HG02642 (cell line): ENCODE data around the gene PPIL1.

Experiments used
- ATAC-seq: cut with Tn5 transposase; IDR thresholded peaks from one replicate; pipeline ENCODE4 v1.9.1; 2021; ENCODE audit warnings: mild to moderate bottlenecking; ENCODE audit not compliant: unreplicated experiment, poor library complexity

PPIL1 gene

DNA sequence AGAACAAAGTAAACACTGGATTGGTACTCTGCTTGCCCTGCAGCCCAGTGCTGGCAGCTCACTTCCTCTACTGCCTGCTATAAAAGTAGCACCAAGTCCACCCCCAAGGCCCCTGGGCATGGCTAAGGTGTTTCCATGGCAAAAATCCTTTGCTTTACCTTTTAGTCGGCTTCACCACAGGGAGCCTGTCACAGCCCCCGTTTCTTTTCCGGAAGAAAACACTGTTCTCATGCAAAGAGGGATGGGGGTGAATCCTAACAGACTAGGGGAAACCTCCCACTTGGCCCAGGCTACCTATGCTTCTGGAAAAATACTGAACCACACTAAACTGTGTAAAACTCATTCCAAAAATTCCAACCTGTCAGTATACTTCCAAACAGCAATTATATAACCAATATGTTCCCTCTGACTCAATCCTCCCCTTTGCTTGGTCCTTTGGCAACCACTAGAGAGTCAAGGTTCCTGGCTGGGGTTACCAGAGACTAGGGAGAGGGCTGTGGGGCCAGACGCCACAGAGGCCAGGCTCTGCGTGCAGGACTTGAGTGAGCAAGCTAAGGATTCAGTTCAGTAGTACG lies 16.1 kb downstream of the PPIL1 start:
- ATAC-seq, result no peak

- no peak for ATAC-seq
These were observed 17.3 kb downstream of the PPIL1 start for GRCh38 chr6:36857325-36857724.

DNA sequence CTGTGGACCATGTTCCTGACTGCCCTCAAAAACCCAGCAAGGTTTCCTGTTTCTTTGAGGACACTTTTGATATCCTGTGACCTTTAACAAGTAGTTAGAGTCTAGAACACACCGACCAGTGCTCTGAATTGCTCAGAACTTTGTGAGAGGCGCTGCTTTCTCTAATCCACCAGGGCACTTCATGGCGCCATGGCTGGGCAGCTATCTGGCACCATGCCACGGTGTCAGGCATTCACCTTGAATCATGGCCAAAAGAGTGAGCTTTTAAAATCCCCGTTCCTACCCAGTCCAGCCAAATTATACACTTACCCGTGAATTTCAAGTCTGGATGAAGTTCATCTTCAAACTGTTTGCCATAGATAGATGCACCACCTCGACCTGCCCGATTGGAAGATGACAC lies 18.3 kb downstream of the PPIL1 start:
- no peak for ATAC-seq

GRCh38 chr6:36855750-36856149 lies 18.9 kb downstream of the PPIL1 start:
- no peak for ATAC-seq

DNA sequence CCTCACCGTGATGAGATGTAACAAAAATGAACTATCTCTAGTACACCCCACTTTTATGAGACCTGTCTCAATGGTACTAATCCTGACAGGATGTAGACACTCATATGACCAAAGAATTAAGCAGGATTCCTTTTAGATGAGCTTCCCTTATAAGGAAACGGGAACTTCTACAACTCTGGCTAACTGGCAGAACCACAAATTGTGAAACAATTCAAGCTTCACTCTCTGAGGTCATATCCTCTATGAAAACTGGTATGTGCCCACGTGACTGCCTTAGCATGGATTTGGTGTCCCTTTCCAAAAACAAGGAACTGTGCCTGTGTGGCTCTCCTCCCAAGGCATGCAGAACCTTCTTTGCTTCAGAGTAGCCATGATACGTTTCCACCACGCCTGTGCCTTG lies 21.3 kb downstream of the PPIL1 start:
- ATAC-seq, result no peak

- ATAC-seq, result no peak
These were observed 22.0 kb downstream of the PPIL1 start for GRCh38 chr6:36852481-36853147.

DNA sequence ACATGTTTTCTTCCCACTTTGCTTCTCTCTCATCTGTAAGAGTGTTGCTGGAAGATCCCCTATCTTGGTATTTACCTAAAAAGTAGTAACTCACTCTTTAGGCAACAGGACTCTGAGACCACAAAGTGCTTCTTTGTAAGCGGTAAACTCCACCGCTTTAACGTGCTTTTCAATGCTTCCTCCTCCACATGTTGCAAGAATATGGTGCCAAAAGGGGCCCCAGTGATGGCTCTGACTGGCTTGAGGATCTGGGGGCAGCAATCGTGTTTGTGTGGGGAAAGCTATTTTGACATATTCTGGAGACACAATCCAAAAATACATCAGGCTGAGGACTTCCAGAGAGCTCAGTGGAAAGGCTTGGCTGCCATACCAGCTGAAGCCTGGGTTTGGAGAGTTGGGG lies 23.0 kb downstream of the PPIL1 start:
- no peak for ATAC-seq

DNA sequence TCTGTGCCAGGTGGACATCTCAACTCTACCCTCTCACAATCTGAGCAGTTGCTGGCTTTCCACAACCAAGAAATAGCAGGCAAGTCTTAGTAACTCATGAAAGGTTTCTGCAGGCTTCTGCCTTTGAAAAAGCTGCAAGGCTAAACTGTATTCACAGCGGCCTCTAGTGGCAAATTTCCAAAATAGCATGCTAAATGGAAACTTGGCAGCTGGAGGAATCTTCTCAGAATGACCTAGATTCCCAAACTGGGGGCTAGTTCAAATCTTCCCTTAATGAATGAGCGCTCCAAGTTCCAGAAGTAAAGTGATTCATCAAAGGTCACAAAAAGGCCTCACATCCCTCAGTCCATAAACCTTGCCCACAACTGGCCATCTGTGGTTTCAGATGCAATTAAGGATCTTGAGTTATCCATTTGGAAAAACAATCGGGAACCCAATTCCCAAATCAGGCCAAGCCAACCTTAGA lies 23.4 kb downstream of the PPIL1 start:
- ATAC-seq, result no peak

DNA sequence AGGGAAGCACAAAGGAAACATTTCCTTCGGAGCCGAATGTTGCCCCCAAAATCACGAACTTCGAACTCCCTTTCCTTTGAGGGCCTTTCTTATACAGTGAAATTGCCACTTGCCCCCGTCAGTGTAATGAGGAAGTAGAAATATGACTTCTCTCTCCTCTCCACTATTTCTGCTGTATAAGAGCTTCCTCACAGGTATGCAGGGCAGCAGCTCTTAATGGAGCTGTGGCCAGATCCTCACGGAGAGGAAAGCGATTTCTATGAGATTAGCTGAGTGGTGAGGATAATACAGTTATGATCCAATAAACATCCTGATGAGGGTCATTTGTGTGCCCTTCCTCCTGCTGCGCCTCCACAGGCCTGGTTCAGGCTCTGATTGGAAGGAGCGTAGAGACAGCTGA lies 24.6 kb downstream of the PPIL1 start:
- no peak for ATAC-seq

DNA sequence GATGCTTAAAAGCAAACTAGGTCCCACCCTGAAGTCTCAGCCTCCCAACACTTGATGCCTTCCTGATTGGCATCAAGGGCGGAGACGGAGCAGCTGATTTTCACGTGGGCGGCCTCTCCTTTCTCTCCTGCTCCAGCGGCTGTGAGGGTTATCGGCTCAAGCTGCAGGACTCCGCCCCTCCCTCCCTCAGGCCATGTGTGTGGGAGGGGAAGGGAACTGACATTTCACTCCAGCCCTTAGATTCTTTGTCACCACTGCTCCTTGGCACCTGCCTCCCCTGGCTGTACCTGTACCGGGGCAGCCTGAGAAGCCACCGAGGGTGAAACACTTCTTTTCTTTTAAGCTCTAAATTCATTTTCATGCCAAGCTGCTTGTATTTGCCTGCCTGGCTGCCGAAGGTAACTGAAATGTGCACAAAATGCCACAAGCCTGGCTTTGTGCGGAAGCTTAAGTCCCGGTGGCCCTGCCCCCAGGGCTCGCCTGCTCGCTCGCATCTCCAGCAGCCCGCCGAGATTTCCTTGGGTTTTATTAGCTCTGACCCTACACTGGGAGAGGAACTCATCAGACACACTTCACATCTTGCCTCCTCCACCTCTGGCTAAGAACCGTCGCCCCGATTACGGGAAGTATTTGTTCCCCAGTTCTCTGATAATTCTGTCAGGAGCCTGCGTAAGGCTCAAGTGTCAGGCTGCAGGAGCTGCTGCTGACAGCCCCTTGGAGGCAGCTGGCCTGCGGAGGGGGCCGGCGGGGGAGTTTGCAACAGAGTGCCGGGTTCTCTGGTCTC lies 25.8 kb downstream of the PPIL1 start:
- no peak for ATAC-seq

DNA sequence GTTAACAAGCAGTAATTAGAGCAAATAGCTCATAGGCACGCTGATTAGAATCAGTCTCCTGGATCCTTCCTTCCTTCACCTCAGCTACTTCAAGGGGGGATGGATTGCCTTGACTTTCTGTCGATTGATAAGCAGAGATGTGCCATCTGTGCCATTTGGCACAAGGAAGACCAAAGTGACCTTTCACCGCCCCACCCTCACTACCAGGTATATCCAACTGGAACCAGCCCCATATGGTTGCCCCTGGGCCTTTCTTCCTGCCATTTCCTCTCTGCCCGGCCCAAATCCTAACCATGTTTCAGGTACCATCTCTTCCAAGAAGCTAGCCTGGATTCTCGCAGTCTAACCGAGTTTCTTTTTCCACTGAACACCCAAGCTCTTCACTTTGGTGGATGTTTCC lies 26.6 kb downstream of the PPIL1 start:
- ATAC-seq, result no peak

DNA sequence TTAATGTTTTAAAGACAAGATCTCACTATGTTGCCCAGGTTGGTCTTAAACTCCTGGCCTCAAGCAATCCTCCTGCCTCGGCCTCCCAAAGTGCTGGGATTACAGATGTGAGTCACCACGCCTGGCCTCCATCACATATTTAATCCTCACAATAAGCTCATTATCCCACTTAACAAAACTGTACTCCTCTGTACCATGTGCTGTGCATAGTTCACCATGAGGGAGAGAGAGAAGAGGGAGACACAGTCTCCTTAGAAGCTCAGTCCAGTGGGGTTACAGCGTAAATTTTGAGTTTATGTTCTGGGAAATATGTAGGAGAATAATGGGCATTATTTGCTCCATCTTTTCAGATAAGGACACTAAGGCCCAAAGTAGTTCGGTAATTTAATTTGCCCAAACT lies 27.5 kb downstream of the PPIL1 start:
- ATAC-seq, result no peak

DNA sequence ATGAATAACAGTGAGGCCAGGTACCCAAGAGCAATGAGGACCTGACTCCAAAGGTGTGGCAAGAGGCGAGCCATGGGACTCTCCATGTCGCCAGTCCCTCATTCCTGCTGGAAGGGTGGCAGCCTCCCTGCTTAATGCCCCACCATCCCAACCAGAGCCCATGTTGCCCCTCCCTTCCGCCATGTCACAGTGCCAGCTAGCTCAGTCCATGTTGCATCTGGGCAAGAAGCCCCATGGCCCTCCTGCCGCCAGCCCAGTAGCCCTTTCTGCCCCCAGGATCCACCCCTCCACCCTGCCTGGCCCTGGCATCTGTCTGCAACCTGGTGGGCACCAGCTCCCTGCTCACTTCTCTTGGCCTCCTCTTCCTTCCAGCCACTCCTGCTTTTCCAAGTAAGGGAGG lies 29.4 kb downstream of the PPIL1 start:
- no peak for ATAC-seq

- no peak for ATAC-seq
These were observed 30.1 kb downstream of the PPIL1 start for GRCh38 chr6:36844232-36845170.

DNA sequence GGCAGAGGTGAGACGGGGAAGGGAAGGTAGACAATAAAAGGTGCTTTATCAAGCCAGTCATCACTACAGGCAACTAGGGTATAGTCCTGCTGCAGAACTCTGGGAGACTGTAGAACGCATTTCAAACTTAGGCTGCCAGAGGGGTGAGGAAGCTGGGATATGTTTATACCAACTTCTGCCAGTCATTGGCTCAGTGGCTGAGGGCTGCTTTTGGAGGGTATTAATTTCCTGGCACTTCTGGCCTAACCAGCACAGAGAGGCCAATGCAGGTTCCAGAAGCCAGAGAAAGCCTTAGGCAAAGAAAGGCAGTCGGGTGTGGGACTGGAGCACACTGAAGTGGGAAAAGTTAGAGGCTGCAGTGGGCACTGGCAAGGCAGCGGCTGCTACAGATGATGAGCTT lies 31.4 kb downstream of the PPIL1 start:
- no peak for ATAC-seq

DNA sequence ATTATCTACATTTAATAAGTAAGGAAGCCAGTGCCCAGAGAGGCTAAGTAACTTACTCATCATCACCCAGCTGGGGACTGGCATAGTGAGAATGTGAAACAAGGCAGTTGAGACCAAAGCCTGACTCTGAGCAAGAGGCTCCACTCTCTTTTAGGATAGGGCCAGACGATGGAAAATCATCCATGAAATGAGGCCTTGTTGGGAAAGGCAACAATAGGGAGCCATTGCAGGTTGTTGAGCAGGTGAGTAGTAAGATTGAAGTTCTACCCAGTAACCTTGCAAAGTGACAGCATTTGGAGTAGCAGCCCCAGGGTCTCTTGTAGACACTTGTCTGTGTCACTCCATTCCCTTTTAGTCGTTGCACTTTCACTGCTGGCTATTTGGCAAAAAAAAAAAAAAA lies 32.8 kb downstream of the PPIL1 start:
- ATAC-seq, result no peak

DNA sequence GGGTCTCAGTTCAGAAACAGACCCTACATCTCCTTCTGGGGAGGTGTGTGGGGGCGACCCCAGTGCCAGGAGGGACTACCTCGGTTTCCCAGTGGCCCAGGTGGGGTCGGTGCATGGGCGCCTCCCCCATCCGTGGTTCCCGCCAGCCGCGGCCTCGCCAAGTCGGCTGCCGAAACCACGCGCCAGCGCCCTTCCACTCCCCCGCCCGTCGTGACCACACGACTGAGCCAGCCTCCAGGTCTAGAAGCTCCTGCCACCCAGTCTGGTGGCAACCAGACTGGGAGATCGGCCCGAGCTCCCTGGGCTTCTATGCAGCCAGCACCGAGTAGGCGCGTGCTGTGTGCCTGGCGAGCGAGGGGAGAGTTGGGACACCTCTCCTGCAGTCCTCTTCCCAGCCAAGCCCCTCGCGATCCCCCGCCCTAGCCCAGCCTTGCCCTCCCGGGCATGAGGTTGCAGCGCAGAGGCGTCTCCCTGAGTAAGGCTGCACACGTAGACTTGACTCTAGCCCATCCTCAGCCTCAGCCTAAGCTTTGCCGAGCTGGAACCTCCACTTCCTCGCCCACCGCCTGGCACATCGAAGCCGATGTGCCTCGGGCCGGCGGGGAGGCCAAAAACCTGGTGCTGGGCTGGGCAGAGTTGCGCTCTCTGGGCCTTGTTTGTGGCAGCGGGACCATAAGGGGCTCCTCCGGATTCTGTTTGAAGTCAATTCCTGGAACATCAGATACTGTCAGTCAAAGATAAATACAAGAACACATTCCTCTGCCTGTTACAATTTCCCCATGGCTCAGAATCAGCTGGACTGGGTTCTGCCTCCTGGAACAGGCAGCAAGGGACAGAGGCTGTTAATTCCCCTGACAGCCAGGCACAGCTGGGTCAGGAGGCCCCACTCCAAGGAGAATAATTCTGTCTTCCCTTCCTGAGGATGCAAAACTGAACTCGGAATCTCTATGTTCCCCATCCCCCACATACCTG lies 33.9 kb downstream of the PPIL1 start:
- no peak for ATAC-seq

DNA sequence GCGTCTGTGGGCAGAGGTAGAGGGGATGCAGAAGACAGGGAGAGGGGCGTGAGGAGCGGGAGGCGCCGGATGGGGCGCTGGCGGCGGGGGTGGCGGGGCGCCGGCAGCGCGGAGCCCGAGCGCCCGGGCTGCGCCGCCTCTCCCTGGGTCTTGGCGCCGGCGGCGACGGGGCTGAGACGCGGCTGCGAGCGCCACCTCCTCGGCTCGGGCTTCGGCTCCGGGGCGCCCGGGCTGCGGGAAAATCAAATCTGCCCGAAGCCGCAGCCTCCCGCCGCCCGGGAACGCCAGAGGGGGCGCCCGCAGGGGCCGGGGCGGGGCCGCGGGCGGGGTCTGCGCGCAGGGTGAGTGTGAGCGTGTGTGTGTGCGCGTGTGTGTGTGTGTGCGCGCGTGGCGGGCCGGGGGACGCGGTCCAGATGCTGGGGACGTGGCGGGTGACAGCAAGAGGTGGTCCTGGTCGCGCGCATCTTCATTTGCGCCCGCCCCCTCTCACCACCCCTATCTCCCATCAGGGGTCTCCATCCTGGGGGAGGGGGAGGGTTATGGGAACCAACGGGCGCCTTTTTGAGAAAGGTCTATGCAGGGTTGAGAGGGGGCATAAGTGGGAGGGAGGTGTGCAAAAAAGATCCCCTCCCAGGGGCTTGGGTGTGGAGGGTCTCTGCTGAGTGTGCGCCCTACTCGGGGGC lies 34.7 kb downstream of the PPIL1 start:
- no peak for ATAC-seq
